Uterus (tissue), 4 donors: ENCODE results near the gene GCNT1. TPM values are rescaled to one million over a fixed set of nuclear protein-coding genes. Genes with fewer than 3 reads are reported as not detected.
"Not testable (repeated sequence)": the region's sequence is repeated elsewhere in the genome, so short reads cannot be mapped to it uniquely, and the experiment has no call there.

Source experiments
- DNase-seq, 2 donors: peaks; one replicate each; pipeline ENCODE4 v3.0.0-alpha.2; 2019 to 2020
- H3K27ac ChIP-seq, 2 donors: fragments of 200-600 bp; sonication (generic); 1 replicate in 1 of 2; 2 replicates in 1 of 2; pipeline ENCODE4 v1.5.1; 2016 to 2018
- H3K27me3 ChIP-seq, 2 donors: fragments of 200-600 bp; sonication (generic); one replicate each; pipeline ENCODE4 v1.5.1; 2018 to 2019; ENCODE audit warnings: control low read depth in 1 of 2
- H3K36me3 ChIP-seq, 2 donors: fragments of 200-600 bp; sonication (generic); one replicate each; pipeline ENCODE4 v1.5.1; 2019; ENCODE audit warnings: control low read depth in 1 of 2
- H3K4me1 ChIP-seq, 2 donors: fragments of 200-600 bp; sonication (generic); one replicate each; pipeline ENCODE4 v1.5.1; 2018 to 2019; ENCODE audit warnings: control low read depth in 1 of 2
- H3K4me3 ChIP-seq, 2 donors: fragments of 200-600 bp; sonication (generic); 1 replicate in 1 of 2; 2 replicates in 1 of 2; pipeline ENCODE4 v1.5.1; 2018 to 2019; ENCODE audit warnings: mild to moderate bottlenecking in 1 of 2
- H3K9me3 ChIP-seq, 2 donors: fragments of 200-600 bp; sonication (generic); one replicate each; pipeline ENCODE4 v1.5.1; 2019; ENCODE audit warnings: control low read depth in 1 of 2
- POLR2A ChIP-seq, 2 donors: fragments of 450-650 bp; IDR thresholded peaks; one replicate each; pipeline ENCODE4 v1.6.1; 2016; ENCODE audit warnings: antibody characterized with exemption in 2 of 2, mild to moderate bottlenecking in 1 of 2, moderate library complexity in 1 of 2
- intact Hi-C: fragments of 100-400 bp; cut with DNase I; formaldehyde crosslinking; loops from one replicate; pipeline ENCODE4 v1.15.1; 2023; ENCODE audit warnings: low total_unique reads
- total RNA-seq, 4 donors: library from RNA; depleted of rRNA in 3 of 4; stranded (reverse); fragments of >200 nt in 3 of 4; gene quantifications; one replicate each; pipeline versions ENCODE4 v1.1.0 to v1.2.4, GENCODE V29; 2014 to 2023
- TF ChIP-seq, protein P1 (sequence below), 4 experiments: fragments of 200-600 bp in 2 of 4; fragments of 450-650 bp in 2 of 4; sonication (generic) in 2 of 4; IDR thresholded peaks; one replicate each; pipeline ENCODE4 v1.5.1; 2016 to 2019; ENCODE audit warnings: antibody characterized with exemption in 4 of 4, mild to moderate bottlenecking in 2 of 4, moderate library complexity in 1 of 4
- donor health status: DM: yes; HTN: yes; CAD: no.

Gene GCNT1
- total RNA-seq, 4 donors from 2014 or later: 1.8 to 30.7 (median 8.9) TPM

DNA sequence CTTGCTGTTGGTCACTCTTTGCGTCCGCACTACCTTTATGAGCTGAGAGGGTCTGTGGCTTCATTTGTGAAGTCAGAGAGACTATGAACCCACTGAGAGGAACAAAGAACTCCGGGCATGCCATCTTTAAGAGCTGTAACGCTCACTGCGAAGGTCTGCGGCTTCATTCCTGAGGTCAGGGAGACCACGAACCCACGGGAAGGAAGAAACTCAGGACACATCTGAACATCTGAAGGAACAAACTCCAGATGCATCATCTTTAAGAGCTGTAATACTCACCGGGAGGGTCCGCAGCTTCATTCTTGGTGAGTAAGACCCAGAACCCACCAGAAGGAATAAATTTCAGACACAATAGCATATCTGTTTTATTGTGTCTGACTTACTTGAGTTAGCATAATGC is 19.2 kb downstream of the GCNT1 start:
- intact Hi-C loops: no loop called here
- no peaks in the 10 kb centered on the region for H3K27me3 ChIP-seq
- no peaks in the 10 kb centered on the region for H3K4me1 ChIP-seq
- TF ChIP-seq, protein P1, sequence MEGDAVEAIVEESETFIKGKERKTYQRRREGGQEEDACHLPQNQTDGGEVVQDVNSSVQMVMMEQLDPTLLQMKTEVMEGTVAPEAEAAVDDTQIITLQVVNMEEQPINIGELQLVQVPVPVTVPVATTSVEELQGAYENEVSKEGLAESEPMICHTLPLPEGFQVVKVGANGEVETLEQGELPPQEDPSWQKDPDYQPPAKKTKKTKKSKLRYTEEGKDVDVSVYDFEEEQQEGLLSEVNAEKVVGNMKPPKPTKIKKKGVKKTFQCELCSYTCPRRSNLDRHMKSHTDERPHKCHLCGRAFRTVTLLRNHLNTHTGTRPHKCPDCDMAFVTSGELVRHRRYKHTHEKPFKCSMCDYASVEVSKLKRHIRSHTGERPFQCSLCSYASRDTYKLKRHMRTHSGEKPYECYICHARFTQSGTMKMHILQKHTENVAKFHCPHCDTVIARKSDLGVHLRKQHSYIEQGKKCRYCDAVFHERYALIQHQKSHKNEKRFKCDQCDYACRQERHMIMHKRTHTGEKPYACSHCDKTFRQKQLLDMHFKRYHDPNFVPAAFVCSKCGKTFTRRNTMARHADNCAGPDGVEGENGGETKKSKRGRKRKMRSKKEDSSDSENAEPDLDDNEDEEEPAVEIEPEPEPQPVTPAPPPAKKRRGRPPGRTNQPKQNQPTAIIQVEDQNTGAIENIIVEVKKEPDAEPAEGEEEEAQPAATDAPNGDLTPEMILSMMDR (IDR thresholded peaks at IDR 0.05): no peak
- no peak for TF ChIP-seq POLR2A (IDR thresholded peaks at IDR 0.05)
- no peaks in the 10 kb centered on the region for H3K36me3 ChIP-seq
- no peak overlapping the region for H3K27ac ChIP-seq
- H3K9me3 ChIP-seq: no peaks in the 10 kb centered on the region
- DNase-seq: no peak
- no peak overlapping the region for H3K4me3 ChIP-seq

DNA sequence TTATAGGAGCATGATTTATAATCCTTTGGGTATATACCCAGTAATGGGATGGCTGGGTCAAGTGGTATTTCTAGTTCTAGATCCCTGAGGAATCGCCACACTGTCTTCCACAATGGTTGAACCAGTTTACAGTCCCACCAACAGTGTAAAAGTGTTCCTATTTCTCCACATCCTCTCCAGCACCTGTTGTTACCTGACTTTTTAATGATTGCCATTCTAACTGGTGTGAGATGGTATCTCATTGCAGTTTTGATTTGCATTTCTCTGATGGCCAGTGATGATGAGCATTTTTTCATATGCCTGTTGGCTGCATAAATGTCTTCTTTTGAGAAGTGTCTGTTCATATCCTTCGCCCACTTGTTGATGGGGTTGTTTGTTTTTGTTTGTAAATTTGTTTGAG is 20.4 kb downstream of the GCNT1 start:
- H3K4me1 ChIP-seq, DNase-seq, H3K9me3 ChIP-seq, intact Hi-C loops, H3K27ac ChIP-seq, H3K36me3 ChIP-seq, H3K27me3 ChIP-seq, H3K4me3 ChIP-seq: not testable (repeated sequence)

DNA sequence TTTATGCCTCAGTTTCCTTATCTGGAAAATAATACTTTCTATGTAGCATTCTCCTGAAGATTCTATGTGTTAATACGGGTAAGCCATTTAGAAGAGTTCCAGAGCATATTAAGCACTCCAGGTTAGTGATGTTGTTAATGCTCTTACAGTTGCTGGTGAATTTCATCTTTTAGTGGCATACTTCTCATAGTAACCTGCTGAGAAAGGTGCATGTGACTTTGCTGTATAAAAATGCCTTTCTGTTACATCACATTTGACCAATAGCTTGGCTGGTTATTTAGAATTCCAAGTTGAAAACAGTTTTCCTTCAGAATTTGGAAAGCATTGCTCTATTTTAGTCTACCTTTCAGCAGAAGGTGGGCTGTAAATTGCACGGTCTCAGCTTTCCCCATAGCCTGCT is 27.2 kb downstream of the GCNT1 start:
- H3K27me3 ChIP-seq: no peaks in the 10 kb centered on the region
- TF ChIP-seq, protein P1 (IDR thresholded peaks at IDR 0.05): no peak
- TF ChIP-seq POLR2A (IDR thresholded peaks at IDR 0.05): no peak
- intact Hi-C loops: no loop called here

DNA sequence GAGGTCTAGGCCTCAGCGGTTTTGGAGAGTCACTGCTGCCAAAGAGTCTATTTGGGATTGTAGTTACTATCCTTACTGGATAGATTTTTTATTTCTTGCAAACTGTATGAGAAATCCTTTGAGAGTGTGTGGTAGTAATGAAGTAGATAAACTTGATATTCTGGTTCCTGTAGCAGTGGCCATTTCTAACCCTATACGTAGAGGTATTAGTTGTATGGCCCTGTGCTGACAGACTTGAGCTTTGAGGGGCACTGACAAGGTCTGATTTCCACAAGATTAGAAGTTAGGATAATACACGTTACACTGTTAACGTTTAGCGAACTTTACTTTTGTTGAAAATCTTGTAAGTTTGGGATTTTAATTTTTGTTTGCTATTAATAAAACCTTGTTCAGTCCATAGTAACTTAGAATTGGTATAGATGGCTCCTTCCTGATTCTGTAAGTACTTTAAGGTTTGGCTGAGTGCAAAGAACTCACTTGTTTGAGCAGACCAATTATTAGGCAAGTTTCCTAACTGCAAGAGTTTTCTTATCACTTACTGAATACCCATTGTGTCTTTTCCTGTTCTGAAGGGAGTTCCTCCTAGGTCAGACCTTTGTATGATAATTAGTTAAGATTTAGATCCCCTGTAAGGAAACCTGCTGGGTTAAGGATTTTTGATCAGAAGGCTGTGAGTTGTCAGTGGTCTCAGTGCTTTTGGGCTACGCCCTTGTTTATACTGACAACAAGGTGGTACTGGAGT is 31.4 kb downstream of the GCNT1 start:
- intact Hi-C loops: no loop called here
- no peak overlapping the region for H3K27ac ChIP-seq
- no peak overlapping the region for H3K4me3 ChIP-seq
- no peak for DNase-seq
- no peaks in the 10 kb centered on the region for H3K9me3 ChIP-seq
- H3K4me1 ChIP-seq: no peaks in the 10 kb centered on the region
- H3K27me3 ChIP-seq: no peaks in the 10 kb centered on the region
- H3K36me3 ChIP-seq: no peaks in the 10 kb centered on the region
- TF ChIP-seq POLR2A (IDR thresholded peaks at IDR 0.05): no peak
- TF ChIP-seq, protein P1 (IDR thresholded peaks at IDR 0.05): no peak

More for the DNA sequence above, 27.2 kb downstream of the GCNT1 start:
- Histone ChIP-seq H3K36me3 (no peaks in the 10 kb centered on the region), H3K9me3 (no peaks in the 10 kb centered on the region), H3K4me3 (no peak overlapping the region), H3K27ac (no peak overlapping the region), H3K4me1 (no peaks in the 10 kb centered on the region)
- DNase-seq: no peak

DNA sequence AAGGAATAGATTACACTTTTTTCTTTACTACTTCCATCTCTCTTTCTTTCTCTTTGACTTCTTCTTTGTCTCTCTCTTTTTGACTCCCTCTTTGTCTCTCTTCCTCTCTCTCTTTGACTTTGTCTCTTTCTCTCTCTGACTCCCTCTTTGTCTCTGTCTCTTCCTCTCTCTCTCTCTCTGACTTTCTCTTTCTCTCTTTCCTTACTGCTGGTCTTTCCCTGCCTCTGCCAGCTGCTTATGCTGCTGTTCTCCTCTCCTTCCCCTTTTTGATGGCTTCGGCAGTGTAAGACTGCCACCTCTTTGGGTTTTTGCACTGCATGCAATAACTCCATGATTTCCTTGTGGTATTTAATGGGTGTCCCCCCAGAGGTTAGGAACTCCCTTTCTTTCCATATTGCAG is 32.1 kb downstream of the GCNT1 start:
- DNase-seq, H3K9me3 ChIP-seq, H3K4me1 ChIP-seq, H3K36me3 ChIP-seq, intact Hi-C loops, H3K27me3 ChIP-seq, H3K4me3 ChIP-seq, H3K27ac ChIP-seq: not testable (repeated sequence)

DNA sequence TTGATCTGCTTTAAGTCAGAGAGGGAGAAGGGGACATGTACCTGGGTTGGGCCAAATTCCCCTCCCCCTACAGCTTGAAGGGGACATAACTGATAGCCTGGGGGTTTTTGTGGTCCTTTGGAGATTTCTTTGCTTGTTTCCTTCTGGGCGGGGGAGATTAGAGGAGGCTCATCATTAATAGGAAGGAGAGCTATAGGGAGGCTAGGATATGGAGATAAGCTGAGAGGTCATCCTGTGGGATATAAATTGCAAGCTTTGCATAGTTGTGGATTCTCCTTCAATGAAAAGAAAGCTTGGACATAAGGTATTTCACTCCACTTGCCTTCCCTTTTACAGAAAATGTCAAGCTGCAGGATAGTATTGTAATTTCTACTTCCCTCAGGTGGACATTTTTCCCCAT is 34.5 kb downstream of the GCNT1 start:
- H3K4me3 ChIP-seq, H3K27me3 ChIP-seq, H3K36me3 ChIP-seq, intact Hi-C loops, H3K9me3 ChIP-seq, H3K27ac ChIP-seq, DNase-seq, H3K4me1 ChIP-seq: not testable (repeated sequence)

DNA sequence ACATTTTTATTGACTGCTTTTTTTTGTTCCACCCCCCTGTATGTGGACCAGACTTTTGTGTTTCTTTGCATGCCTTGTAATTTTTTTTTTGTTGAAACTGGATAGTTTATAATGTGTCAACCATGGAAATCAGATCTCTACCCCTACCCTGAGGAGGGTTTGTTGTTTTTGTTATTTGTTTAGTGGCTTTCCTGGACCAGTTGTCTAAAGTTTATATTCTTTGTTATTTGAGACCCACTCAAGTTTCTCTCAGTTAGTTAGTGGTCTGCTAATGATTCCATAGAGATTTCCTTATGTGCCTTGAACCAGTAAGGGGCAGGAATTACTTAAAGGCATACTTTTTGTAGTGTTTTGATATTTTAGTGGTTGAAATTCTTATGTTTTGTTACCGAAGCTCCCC is 41.1 kb downstream of the GCNT1 start:
- no peaks in the 10 kb centered on the region for H3K9me3 ChIP-seq
- H3K36me3 ChIP-seq: no peaks in the 10 kb centered on the region
- TF ChIP-seq, protein P1 (IDR thresholded peaks at IDR 0.05): no peak
- TF ChIP-seq POLR2A (IDR thresholded peaks at IDR 0.05): no peak
- no peak for DNase-seq
- H3K4me1 ChIP-seq: no peaks in the 10 kb centered on the region
- H3K4me3 ChIP-seq: no peak overlapping the region
- H3K27ac ChIP-seq: no peak overlapping the region
- no peaks in the 10 kb centered on the region for H3K27me3 ChIP-seq
- intact Hi-C loops: no loop called here
